NCI-H2227 treated with DMSO at 0.1 percent for 48 hours (cell line): ENCODE data around the gene DYNLRB2.
A peak's percentile ranks its signal among the peaks of the same experiment; 100 is the strongest.

Source experiments
- DNase-seq: peaks from one replicate; lab custom pipeline; 2025; lab: John Stamatoyannopoulos, UW

DYNLRB2 gene

GRCh38 chr16:80540516-80541305 is at the start of gene DYNLRB2:
DYNLRB2 (plus strand) TSS chr16:80540993; CDS start chr16:80541077, 84 bp downstream.
- peak; percentile 86 for DNase-seq

DNA sequence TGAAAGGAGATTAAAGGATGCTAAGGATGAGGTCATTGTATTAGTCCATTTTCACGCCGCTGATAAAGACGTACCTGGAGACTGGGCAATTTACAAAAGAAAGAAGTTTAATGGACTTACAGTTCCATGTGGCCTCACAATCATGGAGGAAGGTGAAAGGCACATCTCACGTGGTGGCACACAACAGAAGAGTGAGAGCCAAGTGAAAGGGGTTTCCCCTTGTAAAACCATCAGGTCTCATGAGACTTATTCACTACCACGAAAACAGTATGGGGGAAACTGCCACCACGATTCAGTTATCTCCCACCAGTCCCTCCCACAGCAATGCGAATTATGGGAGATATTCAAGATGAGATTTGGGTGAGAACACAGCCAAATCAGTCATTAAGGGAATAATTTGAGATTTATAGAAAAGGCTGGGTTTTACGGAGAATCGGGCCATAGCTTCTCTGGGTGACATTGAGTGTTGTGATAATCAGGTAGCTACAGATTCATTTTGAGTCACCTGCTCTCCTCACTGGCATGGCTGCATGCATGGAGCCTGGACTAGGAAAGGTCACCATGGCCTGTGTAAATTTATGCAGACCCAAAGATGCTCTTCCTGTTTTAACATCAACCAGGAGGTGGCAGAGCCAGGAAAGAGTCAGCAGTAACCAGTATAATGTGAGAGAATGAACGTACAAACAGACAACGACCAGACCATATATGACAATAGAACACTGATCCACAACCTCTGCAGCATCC is 40.5 kb upstream of the DYNLRB2 start:
- DNase-seq, result no peak

GRCh38 chr16:80500961-80501525 is 39.8 kb upstream of the DYNLRB2 start:
- DNase-seq, result no peak

DNA sequence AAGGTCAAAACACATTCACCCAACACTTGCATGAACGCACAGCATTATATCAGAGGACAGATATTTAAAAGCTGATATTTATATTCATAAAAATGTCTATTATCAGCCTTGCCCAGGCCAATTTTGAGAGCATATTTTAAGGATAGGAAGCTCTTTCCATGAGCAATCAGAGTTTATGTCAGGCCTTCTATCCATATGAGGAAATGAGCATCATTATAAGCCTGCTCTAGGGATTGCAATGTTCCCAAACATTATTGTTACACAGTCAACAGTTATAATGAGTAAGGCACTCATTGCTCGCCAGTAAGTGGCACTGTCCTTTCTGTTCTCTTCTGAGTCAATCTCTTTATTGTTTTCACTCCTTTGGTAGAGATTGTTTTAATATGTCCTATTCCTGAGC is 37.7 kb upstream of the DYNLRB2 start:
- no peak for DNase-seq

GRCh38 chr16:80507538-80507937 is 33.3 kb upstream of the DYNLRB2 start:
- no peak for DNase-seq

GRCh38 chr16:80509872-80510271 is 30.9 kb upstream of the DYNLRB2 start:
- DNase-seq, result no peak

DNA sequence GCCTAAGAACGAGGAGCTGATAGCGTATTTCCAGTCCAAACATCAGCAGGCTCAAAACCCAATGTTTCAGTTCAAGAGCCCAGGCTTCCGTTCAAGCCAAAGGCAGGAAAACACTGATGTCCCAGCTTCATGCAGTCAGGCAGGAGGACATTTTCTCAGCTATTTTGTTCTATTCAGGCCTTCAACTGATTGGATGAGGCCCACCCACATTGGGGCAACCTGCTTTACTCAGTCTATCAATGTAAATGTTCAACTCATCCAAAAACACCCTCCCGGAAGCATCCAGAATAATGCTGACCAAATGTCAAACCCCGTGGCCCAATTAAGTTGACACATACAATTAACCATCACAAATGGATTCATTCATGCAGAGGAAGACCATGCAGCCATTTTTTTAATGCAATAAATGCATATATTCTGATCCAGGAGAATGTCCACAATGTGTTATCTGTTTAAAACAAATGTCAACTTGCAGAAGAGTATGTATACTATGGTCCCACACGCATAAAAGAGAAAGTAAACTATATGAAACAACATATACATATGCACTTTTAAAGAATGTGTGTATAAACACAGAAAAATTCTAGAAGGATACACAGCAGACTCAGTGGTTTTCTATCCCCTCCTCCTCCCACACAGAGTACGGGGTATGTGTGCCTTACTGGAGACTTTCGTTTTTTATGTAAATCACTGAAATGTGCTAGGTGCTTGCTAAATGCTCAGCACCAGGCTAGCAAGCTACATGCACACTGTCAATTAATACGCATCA is 28.8 kb upstream of the DYNLRB2 start:
- DNase-seq, result no peak

DNA sequence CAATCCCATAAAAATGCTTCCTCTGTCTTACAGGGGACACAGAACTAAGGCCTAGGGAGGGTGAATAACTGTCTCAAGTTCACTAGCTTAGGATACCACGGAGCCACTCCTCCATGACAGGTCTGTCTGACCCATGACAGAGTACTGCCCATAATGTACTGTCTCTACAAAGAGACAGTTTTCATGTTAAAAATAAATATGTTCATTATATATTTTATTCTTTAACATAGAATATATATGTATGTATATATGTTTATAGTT is 28.3 kb upstream of the DYNLRB2 start:
- DNase-seq, result no peak

- DNase-seq, result no peak
Measured at GRCh38 chr16:80515374-80515773, 25.4 kb upstream of the DYNLRB2 start.

- DNase-seq, result no peak
Measured at GRCh38 chr16:80517846-80518245, 22.9 kb upstream of the DYNLRB2 start.

- no peak for DNase-seq
Measured at GRCh38 chr16:80518436-80518835, 22.4 kb upstream of the DYNLRB2 start.

- no peak for DNase-seq
Measured at GRCh38 chr16:80519189-80519588, 21.6 kb upstream of the DYNLRB2 start.

DNA sequence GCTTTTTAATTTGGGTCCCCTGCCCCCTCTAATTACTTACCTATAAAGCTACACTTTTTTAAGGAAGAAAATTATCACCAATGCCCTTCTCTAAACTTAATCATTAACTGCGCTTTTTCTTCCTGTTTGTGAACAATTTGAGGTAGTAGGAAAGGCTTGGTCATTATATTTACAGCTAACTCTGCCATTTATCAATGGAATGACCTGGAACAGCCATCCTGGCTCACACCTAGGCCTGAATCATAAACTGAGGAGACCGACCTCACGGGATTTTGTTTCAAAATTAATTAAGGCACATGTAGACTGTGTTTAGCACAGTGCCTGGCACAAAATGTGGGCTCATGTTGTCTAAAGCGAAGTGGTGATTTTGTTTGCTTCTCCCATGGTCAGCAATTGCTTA is 15.4 kb upstream of the DYNLRB2 start:
- DNase-seq, result no peak

GRCh38 chr16:80526418-80527061 is 14.3 kb upstream of the DYNLRB2 start:
- peak; percentile 45 for DNase-seq

GRCh38 chr16:80527297-80527696 is 13.5 kb upstream of the DYNLRB2 start:
- DNase-seq, result no peak

- DNase-seq, result no peak
Measured at GRCh38 chr16:80530479-80530878, 10.3 kb upstream of the DYNLRB2 start.

DNA sequence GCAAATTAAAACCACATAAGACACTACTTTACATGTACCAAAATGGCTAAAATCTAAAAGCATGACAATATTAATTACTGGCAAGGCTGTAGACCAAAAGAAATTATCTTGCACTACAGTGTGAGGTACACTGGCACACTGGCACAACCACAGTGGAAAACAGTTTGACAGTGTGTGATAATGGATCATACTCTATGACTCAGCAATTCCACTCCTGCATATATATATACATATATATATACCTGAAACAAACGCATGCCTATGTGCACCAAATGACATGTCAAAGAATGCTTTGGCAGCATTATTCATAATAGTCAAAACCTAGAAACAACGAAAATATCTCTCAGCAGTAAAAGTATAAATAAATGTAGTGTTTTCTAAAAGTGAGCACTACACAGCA is 4.6 kb upstream of the DYNLRB2 start:
- no peak for DNase-seq

- DNase-seq, result no peak
Measured at GRCh38 chr16:80541306-80541694, 507 bp downstream of the DYNLRB2 start.

DNA sequence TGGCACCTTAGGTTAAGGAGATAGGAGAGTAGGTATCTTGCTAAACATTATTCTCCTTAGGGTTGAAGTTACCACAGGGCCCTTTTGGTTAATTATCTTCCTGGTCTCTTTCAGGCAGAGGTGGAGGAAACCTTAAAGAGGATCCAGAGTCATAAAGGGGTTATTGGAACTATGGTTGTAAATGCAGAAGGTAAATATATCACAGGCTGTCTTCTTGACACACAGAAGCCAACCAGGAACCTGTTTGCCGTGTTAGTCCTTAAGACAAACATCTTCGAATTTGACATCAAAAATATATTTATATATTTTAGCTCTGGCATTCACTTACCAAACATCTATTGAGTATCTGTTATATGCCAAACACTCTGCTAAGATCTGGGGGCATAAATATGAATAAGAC is 2.4 kb downstream of the DYNLRB2 start:
- DNase-seq, result no peak

- no peak for DNase-seq
Measured at GRCh38 chr16:80544326-80544725, 3.5 kb downstream of the DYNLRB2 start.

DNA sequence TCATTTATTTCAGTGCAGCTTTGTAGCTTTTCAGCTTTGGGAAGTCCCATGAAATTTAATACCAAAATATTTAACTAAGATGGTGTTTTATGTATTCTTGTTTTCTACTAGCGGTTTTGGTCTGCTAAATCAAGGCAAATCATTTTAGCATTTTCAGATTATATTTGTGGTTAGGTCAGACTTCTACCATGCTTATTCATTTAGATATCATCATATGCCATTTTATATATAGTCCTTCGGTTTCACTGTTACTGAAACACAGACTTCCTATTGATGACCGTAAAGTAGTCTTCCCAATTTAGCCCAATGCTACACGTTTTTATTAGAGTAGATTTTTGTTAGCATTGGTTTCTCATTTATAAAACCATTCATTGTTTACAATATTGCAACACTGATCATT is 5.5 kb downstream of the DYNLRB2 start:
- DNase-seq, result no peak

GRCh38 chr16:80547145-80547544 is 6.4 kb downstream of the DYNLRB2 start:
- no peak for DNase-seq
